H1 (cell line): ENCODE results near the gene DSG4. TPM values are rescaled to one million over a fixed set of nuclear protein-coding genes. Genes with fewer than 3 reads are reported as not detected.

ENCODE experiments used
- BRCA1 ChIP-seq: IDR thresholded peaks from 2 replicates; pipeline ENCODE4 v1.6.1; 2012; ENCODE audit warnings: low read depth, low read length, improper control_type of control experiment
- CHD1 ChIP-seq: IDR thresholded peaks from 2 replicates; pipeline ENCODE4 v1.6.1; 2012; ENCODE audit warnings: low read depth, low read length, improper control_type of control experiment
- CREB1 ChIP-seq: IDR thresholded peaks from 2 replicates; pipeline ENCODE4 v1.6.1; 2012; ENCODE audit warnings: inconsistent platforms
- HDAC6 ChIP-seq: IDR thresholded peaks from one replicate; pipeline ENCODE4 v1.7.1; 2012; ENCODE audit warnings: low read depth, mild to moderate bottlenecking, inconsistent platforms, low read length, moderate library complexity
- KDM4A ChIP-seq: IDR thresholded peaks from one replicate; pipeline ENCODE4 v1.7.1; 2012; ENCODE audit warnings: low read depth, mild to moderate bottlenecking, moderate library complexity, low read length, inconsistent platforms; ENCODE audit not compliant: severe bottlenecking
- SP2 ChIP-seq: IDR thresholded peaks from 2 replicates; pipeline ENCODE4 v1.6.1; 2012; ENCODE audit warnings: mild to moderate bottlenecking, low read length, inconsistent platforms
- TBP ChIP-seq: IDR thresholded peaks from 2 replicates; pipeline ENCODE4 v1.6.1; 2011; ENCODE audit warnings: low read depth, low read length, improper control_type of control experiment
- polyA plus RNA-seq, 7 experiments: library from polyadenylated mRNA; depleted of rRNA in 3 of 7; stranded (reverse) in 5 of 7; unstranded in 2 of 7; fragments of >200 nt in 5 of 7; fragments of 200-250 nt in 2 of 7; gene quantifications; 1 replicate in 5 of 7; 2 replicates in 1 of 7; 4 replicates in 1 of 7; pipeline versions ENCODE4 v1.2.1 to v1.2.3, GENCODE V29; 2011 to 2013; ENCODE audit warnings: missing spikeins in 2 of 7, mixed read lengths in 2 of 7
- total RNA-seq: library from RNA; stranded (reverse); fragmentation: NEBNext Ultra II Directional; extraction: Animal tissue kit (Norgen Biotek cat#: 25700); gene quantifications from 2 replicates; pipeline ENCODE4 v1.2.1, GENCODE V29; 2021

Gene DSG4
- total and polyA plus RNA-seq, 2 of the 8 experiments (the other 6 are each of a cell fraction or from before 2014, with no cell fraction given): not detected

DNA sequence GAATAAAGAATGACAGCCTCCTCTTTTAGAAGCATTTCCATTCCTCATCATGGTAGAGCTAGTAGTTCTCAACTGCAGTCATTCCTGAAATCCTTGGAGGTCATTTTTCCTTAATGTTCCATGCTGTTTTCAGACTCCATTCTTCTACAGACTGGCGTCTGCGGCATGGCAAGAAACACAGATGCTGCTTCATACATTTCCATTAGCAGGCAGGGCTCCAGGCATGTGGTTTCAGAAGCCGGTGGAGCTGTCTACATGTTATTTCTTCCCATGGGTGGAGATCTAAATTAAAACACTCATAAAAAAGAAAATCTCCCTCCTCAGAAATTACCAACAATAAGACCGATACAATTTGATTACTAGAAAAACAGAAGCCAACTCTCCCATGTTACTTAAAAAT lies 64.9 kb downstream of the DSG4 start (continued):
- TF ChIP-seq SP2 (no peak), BRCA1 (no peak), KDM4A (no peak), CHD1 (no peak), TBP (no peak), CREB1 (no peak), HDAC6 (no peak)
